IPS DF 6.9 (cell line): ENCODE measurements around the gene MYO16.

ENCODE experiments used
- DNase-seq: peaks from one replicate; pipeline ENCODE4 v3.0.0-alpha.2; 2013; ENCODE audit warnings: low read depth, low spot score
- H3K27ac ChIP-seq: one replicate; pipeline ENCODE4 v1.5.1; 2013; ENCODE audit warnings: low read length, control low read depth
- H3K27me3 ChIP-seq: 2 replicates; pipeline ENCODE4 v1.6.1; 2013; ENCODE audit warnings: mild to moderate bottlenecking, low read length; ENCODE audit not compliant: control insufficient read depth, insufficient read depth
- H3K36me3 ChIP-seq: 2 replicates; pipeline ENCODE4 v1.6.1; 2013; ENCODE audit warnings: low read length; ENCODE audit not compliant: control insufficient read depth, insufficient read depth
- H3K4me1 ChIP-seq: 2 replicates; pipeline ENCODE4 v1.6.1; 2013; ENCODE audit warnings: low read length; ENCODE audit not compliant: control insufficient read depth, insufficient read depth
- H3K4me3 ChIP-seq: 2 replicates; pipeline ENCODE4 v1.5.1; 2013; ENCODE audit warnings: mild to moderate bottlenecking, low read length
- H3K9me3 ChIP-seq: 2 replicates; pipeline ENCODE4 v1.6.1; 2013; ENCODE audit warnings: low read length, inconsistent platforms; ENCODE audit not compliant: control insufficient read depth, insufficient read depth
- WGBS: extraction: QIAGEN DNeasy Blood & Tissue Kit; methylation state at CpG from one replicate; pipeline ENCODE4 v1.1.7; 2013; ENCODE audit warnings: mixed read lengths, missing lambda C conversion rate; ENCODE audit not compliant: insufficient read length, insufficient coverage; 5-methylcytosine and 5-hydroxymethylcytosine counted together

MYO16 gene

DNA sequence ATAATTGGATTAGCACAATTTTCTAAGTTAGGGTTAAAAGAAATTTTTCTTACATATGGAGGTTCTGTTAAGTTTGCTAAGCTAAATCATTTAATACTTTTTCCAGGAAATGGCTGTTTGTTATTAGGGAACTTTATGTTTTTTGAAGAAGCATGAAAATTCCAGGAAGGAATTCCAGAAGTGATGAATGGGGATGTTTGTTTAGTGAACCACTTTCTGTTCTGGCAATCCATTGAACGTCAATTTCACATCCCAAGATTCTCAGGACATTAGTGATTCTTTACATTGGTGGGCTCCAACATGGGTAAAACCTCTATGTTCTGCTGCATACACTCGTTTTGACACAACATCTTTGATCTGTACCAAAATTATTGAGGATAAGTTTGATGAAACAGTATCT, 622.5 kb downstream of the MYO16 start:
- H3K36me3 ChIP-seq: no peaks in the 10 kb centered on the region
- no peaks in the 10 kb centered on the region for H3K9me3 ChIP-seq
- no peak overlapping the region for H3K27ac ChIP-seq
- DNase-seq: no peak
- no peaks in the 10 kb centered on the region for H3K27me3 ChIP-seq
- no CpG with 5 or more reads among the region's 2 CpGs for WGBS
- H3K4me3 ChIP-seq: no peak overlapping the region
- H3K4me1 ChIP-seq: no peaks in the 10 kb centered on the region

DNA sequence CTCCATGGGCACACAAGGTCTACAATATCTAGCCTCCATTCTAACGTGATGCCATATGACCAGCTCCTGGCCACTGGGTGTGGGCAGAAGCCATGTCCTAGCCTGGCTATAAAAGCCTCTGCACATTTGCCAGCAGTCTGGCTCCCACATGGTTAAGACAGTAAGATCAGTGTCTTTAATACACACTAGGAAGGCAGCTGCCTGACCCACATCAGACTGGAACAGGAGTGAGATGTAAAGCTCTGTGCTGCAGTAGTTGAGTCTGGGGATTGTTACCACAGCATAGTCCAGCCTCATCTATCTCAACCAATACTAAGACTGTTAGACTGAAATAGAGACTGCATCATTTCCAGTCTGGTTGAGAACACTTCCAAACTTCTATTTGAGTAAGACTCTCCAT, 623.9 kb downstream of the MYO16 start:
- Histone ChIP-seq H3K4me3 (no peak overlapping the region), H3K36me3 (no peaks in the 10 kb centered on the region), H3K27ac (no peak overlapping the region), H3K27me3 (no peaks in the 10 kb centered on the region), H3K9me3 (no peaks in the 10 kb centered on the region), H3K4me1 (no peaks in the 10 kb centered on the region)
- no peak for DNase-seq
- no CpG with 5 or more reads among the region's 1 CpG for WGBS

DNA sequence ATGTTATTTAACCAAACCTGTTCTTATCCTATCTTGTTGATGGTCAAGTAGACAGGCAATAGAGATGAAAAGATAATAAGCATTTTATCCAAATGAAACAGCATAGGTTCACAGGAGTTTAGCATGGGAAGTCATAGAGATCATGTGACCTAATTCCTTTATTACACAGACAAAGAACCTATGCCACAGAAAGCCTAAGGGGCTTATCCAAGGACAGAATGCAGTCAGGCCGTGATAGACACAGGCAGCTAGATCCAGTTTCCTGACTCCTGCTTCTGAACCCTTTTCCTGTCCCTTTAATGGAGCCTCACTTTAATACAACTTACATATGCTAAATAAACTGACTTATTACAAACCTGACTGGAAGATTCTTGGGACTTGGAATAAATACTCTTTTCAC, 624.9 kb downstream of the MYO16 start:
- DNase-seq: no peak
- no peaks in the 10 kb centered on the region for H3K27me3 ChIP-seq
- H3K36me3 ChIP-seq: no peaks in the 10 kb centered on the region
- WGBS: no CpG with 5 or more reads among the region's 1 CpG
- H3K4me1 ChIP-seq: no peaks in the 10 kb centered on the region
- no peak overlapping the region for H3K27ac ChIP-seq
- no peak overlapping the region for H3K4me3 ChIP-seq
- no peaks in the 10 kb centered on the region for H3K9me3 ChIP-seq

DNA sequence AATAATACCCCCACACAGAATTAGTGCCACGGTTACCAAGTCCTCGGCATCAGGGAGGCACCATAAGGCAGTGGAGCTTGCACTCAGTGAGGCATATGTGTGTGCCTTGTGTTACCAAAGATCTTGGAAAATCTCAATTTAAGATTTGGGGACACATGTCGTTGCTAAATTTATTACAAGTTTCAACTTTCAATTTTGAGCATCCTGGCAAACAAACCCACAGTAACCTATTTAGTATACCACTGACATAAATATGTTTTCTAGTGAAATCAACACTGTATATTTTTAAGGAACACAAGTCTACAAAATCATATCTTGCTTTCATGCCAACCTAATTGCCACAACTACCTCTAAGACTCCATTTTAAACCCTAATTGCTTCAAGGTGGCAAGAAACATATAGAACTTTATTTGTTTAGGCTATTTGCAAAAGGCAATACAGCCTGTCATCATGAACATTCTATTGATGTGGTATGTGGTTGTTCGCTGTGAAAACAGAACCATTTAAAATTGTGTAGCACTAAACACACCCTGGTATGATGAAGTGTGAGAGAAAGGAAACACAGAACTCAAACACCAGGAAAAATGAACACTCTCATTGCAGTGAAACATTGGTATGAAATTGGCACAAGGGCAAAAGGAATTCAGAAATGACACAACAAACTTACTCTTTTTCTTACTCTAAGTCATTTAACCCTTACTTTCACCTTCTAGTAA, 625.9 kb downstream of the MYO16 start:
- Histone ChIP-seq H3K4me3 (no peak overlapping the region), H3K9me3 (no peaks in the 10 kb centered on the region), H3K4me1 (no peaks in the 10 kb centered on the region), H3K27ac (no peak overlapping the region), H3K27me3 (no peaks in the 10 kb centered on the region), H3K36me3 (no peaks in the 10 kb centered on the region)
- DNase-seq: no peak
- WGBS: no CpG with 5 or more reads among the region's 4 CpGs

DNA sequence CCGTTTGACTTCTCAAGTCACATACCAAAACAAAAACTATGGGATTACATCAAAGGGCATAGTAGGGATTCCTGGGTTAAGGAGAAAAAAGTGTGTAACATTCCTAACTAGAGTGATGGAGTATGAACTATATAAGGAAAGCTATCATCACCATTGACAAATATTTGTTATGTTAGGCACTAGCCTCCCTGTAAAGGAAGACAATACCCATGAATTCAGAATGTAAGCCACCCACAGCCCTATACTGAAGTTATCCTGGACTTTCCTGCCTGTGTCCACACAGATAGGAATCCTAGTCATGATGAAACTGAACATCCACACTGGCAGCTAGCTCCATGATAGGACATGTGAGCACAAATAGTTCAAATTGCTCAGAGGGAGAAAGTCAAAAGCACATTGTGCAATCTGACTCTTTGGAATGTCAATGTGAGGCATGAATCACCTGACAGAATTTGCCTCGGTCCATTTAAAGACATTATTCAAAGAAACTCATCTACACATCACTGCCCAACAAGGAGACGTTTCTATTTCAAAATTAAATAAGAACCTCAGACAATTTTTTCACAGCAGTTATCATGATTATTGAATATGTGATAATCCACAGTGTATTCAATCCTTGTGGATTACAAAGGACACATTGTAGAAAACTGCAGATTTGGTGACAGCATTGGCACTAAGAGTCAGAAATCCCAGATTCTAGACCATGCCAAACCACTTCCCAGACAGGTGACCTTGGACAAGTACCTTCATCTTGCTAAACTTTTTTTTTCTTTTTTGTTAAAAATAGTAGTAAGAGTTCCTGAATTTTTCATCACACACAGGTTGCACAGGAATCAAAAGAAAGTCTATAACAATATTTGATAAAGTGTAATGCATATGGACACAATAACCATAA, 627.7 kb downstream of the MYO16 start:
- Histone ChIP-seq H3K36me3 (no peaks in the 10 kb centered on the region), H3K27me3 (no peaks in the 10 kb centered on the region), H3K4me1 (no peaks in the 10 kb centered on the region), H3K27ac (no peak overlapping the region), H3K4me3 (no peak overlapping the region), H3K9me3 (no peaks in the 10 kb centered on the region)
- WGBS: no CpG with 5 or more reads among the region's 3 CpGs
- DNase-seq: no peak
